ENCODE results near the gene OR1J2.
"Not testable (repeated sequence)": the region's sequence is repeated elsewhere in the genome, so short reads cannot be mapped to it uniquely, and the experiment has no call there.

Gene OR1J2, protein sequence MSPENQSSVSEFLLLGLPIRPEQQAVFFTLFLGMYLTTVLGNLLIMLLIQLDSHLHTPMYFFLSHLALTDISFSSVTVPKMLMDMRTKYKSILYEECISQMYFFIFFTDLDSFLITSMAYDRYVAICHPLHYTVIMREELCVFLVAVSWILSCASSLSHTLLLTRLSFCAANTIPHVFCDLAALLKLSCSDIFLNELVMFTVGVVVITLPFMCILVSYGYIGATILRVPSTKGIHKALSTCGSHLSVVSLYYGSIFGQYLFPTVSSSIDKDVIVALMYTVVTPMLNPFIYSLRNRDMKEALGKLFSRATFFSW

DNA sequence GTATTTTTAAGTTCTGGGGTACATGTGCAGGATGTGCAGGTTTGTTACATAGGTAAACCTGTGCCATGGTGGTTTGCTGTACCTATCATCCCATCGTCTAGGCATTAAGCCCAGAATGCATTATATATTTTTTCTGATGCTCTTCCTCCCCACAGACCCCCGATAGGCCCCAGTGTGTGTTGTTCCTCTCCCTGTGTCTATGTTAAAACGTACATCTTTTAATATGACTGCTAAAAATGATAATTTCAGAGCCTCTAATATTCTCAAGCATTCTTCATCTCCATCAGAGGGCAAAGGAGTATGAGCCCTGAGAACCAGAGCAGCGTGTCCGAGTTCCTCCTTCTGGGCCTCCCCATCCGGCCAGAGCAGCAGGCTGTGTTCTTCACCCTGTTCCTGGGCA lies at the start of gene OR1J2:
TSS of gene OR1J2 (plus strand) at position 301 of the 400 bp plus-strand sequence. CDS start at position 301, 0 bp downstream.
- no peak for DNase-seq

DNA sequence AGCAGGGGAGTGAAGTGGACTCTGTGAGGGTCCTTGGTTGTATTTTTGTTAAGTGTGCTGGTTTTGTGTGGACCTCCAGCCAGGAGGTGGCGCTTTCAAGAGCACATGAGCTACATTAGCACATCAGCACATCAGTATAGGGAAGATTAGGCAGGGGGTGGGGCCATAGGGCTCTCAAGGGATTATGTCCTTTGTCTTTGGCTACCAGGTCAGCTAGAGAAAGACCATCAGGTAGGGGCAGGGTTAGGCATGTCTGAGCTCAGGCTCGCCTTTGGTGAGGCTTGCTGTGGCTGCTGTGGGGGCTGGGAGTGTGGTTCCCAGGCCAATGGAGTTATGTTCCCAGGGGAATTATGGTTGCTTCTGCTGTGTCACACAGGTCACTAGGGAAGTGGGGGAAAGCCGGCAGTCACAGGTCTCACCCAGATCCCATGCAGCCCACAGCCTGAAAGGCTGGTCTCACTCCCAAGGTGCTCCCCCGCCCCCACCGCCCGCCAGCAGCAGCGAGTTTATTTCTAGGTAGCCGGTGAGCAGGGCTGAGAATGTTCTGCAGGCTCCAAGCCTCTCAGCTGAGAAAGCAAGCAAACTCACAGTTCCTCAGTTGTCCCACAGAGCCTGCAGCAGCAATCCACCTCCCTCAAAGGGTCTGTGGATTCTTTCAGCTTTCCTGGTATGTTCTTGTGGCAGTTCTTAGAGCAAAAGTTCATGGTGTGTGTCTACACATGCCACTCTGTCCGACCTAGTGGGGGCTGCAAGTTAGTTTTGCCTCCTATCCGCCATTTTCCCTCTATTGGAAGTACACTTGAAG lies 46.6 kb upstream of the OR1J2 start:
- DNase-seq = no peak

DNA sequence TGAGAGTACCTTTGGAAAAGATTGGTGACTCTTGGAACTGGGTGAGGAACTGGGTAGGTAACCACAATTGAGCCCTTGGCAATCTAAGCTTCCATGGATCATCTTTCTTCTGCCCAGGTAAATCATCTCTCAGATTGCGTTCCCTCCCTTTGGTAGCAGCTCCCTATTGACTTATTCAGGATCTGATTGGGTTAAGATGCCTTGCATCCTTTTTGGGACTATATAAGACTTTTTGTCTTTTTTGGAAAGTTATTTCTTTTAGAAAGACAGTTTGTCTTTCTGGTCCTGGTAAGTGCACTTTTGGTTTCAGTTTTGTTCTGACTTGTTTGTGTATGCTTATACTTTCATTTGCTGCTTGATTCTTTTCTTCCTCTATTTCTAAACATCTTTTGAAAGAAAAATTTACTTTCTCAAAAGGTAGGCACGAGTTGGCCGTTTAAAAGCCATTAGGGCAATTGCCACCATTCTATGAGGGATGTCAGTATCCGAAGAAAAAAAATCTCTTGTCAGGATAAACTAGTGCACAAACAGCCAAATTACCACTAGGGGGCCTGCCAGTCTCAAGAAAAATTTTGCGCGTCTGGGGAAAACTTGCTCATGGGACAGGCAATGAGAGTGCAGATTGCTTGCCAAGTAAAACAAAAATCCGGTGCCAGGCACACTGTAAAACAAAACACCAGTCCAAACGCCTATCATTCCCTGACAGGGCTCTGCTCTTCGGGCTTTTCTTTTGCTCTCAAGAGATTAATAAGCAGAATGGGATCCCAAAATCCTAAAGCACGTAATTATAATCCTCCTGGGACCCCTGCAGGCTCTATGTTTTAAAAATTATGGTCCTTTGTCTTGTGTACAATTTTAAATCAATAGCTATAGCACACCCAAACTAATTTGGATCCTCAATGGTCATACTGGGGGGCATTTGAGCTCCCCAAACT lies 45.7 kb upstream of the OR1J2 start:
- peak; percentile 47 for DNase-seq

DNA sequence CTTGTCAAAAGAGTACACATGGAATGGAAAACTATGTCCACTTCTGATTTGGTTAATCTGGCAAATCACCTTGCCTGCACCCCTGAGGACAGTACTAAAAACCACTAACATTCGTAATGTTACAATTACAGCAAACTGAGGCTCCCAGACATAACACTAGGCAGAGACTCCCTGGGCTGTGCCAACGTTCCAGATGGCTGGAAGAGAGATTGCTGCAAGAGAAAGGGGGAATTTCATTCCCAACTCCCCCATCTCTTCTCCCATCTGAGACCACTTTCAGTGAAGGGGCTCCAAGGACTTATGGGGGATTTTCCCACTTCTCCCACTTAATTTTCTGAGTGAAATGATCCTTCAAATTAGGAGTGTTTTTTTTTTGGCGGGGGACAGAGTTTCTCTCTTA lies 44.1 kb upstream of the OR1J2 start:
- no peak for DNase-seq

DNA sequence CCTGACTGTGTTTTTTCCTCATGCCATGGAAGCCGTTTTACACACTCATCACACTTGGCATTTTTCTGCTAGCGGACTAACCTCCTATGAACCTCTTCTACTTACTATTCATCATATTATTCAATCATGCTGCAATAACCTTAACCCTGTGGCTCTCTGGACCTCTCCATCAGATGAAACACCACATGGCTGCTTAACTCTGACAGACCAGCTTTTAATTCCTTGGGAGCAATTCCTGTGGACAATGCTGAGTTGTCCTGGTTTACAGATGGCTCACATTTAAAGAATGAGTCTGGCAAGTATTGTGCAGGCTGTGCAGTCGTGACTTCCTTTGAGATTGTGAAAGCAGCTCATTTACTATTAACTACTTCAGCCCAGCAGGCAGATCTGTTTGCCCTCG lies 41.9 kb upstream of the OR1J2 start:
- DNase-seq = no peak

DNA sequence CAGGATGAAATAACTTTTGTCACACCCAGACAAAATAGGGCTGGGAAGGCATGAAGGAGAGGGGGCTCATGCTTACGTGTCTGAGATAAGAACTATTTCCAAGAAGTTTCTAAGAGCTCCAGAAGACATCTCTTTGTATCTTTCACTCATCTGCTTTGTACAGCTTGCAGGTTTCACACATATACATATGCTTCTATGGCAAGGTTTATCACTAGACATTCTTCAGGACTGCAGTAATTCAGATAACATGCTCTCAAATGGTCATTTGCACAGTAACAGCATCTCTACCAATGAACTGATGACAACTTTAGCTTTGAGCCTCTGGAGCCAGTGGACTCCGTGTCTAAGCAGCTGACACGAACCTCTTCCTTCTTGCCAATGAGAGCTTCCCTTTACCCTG lies 36.0 kb upstream of the OR1J2 start:
- DNase-seq = no peak

DNA sequence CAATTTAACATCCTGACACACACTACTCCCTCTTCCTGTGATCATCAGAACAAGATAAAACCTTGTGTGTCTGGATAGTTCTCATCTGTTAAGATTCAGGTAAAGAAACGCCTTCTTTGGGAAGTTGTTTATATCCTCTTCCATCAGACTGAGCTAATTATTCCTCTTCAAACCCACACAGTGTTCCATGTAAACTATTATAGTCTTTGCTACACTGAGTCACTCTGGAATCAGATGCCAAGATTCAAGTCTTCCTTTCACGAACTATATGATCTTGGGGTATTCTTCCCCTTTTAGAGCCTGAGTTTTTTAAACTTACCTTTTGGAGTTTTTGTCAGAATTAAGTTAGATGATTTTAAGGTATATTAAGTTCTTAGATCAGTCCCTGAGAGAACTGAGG lies 34.9 kb upstream of the OR1J2 start:
- no peak for DNase-seq

DNA sequence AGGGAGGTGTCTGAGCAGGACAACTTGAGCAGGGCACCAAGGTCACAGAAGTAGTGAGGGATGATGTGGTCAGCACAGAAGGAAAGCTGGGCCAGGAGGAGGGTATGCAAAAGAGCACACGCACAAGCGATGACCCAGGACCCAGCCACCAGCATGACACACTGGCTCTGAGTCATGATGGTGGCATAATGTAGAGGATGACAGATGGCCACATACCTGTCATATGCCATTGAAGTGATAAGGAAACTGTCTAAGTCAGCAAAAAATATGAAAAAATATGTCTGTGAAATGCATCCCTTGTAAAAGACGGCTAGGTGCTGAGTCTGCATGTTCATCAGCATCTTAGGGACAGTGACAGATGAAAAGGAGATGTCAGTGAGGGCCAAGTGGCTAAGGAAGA lies 33.3 kb upstream of the OR1J2 start:
- DNase-seq = no peak

DNA sequence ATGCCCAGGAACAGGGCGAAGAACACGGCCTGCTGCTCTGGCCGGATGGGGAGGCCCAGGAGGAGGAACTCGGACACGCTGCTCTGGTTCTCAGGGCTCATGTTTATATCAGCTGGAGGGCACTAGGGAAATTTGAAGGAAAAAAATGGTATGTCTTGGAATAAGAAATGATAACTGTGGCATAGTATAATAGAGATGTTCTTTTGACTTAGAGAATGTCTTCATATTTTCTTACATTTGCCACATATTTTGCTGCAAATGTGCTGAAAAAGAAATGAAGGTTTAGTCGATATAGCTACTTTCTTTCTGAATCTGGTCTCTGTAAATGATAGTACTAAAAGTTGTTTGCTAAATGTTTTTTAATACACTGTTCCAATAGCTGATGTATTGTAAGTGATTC lies 32.8 kb upstream of the OR1J2 start, which contains the start of gene OR1J1:
TSS of gene OR1J1 (minus strand) at position 101 of the 400 bp plus-strand sequence. CDS start at position 101, 0 bp downstream.
- DNase-seq = no peak

DNA sequence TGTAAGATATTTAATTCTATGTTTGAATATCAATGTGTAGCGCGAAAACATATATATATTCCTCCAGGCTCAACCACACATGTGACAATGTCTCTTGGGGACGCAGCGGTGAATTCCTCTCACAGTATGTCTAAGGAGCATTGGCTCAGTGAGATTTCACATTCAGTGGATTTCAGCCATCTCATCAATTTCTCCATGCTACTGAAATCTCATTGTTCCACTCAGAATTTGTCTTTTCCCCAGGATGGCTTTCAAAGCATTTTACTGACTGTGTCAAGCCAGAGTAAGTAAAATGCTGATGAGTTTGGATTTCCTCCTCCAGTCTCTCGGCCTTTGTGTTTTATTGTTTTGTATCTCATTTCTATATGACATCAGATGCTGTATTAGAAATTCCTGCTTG lies 31.5 kb upstream of the OR1J2 start:
- no peak for DNase-seq

DNA sequence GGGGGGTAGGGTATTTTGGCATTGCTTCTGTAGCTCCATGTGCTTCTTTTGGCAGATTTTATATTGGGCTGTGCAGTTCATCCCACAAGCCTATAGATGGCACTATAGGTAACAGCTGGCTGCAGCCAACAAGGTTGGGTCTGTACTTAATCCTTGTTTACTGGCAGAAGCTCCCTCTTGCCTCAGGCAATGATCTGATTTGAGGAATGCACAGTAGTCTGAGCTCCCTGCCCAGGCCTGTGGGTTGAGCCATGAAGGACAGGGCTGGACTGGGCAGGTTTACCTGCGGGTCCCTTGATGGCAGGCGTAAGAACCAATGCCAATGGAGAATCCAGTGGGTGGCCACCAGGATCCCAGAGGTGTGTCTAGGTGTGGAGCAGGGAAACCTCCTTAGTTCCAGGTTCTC lies 11.7 kb upstream of the OR1J2 start:
- DNase-seq = no peak

DNA sequence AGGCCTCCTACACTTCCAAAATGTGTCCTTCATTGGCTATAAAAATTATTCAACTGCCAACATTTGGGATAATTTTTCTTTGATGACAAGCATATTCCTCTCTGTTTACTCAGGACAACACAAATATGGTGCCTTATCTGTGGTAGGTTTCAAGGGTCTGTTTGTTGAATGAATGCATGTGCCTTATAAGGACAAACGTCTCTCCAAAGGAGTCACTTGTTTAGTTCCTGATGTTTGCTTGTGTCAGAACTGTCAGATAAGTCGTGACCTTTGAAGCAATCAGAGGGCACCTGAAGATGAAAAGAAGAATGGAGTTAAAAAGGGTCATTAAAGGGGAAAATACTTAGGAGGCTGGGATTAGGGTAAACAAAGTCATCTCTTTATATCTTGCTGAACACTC lies 3.6 kb upstream of the OR1J2 start:
- DNase-seq = no peak

DNA sequence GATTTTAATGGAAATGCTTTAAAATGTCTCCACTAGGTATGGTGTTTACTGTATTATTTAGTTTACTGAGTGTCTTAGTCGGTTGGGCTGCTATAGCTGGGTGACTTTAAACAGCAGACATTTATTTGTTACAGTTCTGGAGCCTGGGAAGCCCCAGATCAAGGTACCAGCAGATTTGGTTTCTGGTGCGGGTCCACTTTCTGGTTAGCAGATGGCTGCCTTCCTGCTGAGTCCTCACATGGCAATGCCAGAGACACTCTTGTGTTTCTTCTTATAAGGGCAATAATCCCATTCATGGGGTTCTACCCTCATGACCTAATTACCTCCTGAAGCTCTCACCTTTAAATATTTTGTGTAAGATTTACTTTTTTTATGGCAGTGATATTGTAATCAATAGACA lies 7.6 kb downstream of the OR1J2 start:
- no peak for DNase-seq

DNA sequence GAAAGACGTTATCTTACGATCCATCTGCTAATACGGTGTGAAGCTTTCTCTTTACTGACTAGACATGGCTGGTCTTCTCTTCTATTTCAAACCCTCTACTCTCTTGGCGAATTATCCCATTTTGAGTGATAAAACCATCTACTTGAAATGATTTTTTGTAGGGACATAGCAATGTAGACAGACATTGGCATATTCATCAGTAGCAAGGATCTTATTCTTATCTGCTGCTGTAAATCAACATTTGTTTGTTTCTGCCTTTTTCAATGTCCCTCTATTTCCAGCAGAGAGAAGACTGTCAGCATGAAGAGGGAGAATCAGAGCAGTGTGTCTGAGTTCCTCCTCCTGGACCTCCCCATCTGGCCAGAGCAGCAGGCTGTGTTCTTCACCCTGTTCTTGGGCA lies 8.2 kb downstream of the OR1J2 start, which contains the start of gene OR1J4:
TSS of gene OR1J4 (plus strand) at position 301 of the 400 bp plus-strand sequence. CDS start at position 301, 0 bp downstream.
- no peak for DNase-seq

DNA sequence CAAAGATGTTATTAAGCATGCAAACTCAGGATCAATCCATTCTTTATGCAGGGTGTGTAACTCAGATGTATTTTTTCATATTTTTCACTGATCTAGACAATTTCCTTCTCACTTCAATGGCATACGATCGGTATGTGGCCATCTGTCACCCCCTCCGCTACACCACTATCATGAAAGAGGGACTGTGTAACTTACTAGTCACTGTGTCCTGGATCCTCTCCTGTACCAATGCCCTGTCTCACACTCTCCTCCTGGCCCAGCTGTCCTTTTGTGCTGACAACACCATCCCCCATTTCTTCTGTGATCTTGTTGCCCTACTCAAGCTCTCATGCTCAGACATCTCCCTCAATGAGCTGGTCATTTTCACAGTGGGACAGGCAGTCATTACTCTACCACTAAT lies 8.8 kb downstream of the OR1J2 start:
- DNase-seq = no peak

DNA sequence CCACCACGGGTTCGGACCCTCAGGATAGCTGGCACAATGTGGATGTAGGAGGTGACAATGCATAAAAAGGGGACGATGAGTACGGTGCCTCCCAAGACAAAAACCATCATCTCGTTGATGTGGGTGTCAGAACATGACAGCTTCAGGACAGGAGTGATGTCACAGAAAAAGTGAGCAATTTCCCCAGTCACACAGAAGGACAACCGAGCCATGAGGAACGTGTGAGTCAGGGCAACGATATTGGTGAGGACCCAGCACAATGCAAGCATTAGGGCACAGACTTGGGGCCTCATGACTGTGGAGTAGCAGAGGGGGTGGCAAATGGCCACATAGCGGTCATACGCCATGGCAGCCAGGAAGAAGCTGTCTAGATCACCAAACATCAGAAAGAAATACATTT lies 16.0 kb downstream of the OR1J2 start:
- DNase-seq = no peak

DNA sequence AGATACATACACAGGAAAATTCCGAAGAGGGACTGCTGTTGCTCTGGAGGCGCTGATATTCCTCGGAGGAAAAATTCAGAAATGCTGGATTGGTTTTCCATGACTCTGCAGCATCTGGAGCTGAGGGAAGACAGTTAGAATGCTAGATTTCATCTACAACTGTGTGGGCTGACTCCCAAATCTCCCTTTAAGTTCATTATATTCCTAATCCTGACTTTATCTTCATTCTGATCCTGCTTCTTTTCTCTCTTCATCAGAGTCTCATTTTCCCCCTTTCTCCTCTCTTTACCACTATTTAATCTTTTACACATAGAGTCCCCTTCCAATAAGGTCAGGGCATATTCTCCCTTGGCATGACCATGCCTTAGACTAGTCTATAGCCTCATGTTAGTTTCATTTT lies 16.6 kb downstream of the OR1J2 start, which contains the start of gene OR1N1:
TSS of gene OR1N1 (minus strand) at position 101 of the 400 bp plus-strand sequence. CDS start at position 101, 0 bp downstream.
- no peak for DNase-seq

DNA sequence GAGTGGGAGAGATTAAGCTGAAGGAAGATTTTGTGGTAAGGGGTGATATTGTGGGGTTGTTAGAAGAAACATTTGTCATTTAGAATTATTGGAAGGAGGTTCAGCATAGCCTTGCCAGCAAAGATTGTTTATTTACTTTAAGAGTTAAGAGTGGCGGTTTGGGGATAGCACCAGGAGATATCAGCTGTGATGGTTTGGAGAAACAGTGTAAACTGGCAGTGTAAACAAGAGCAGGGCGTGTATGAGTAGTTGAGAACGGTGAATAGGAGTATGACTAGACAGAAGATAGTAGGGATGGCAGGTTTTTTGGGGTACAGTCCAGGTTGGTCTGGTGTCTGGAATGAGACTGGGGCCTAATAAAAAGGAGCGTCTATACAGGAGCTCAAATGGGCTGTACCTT lies 20.6 kb downstream of the OR1J2 start:
- not testable (repeated sequence) for DNase-seq

DNA sequence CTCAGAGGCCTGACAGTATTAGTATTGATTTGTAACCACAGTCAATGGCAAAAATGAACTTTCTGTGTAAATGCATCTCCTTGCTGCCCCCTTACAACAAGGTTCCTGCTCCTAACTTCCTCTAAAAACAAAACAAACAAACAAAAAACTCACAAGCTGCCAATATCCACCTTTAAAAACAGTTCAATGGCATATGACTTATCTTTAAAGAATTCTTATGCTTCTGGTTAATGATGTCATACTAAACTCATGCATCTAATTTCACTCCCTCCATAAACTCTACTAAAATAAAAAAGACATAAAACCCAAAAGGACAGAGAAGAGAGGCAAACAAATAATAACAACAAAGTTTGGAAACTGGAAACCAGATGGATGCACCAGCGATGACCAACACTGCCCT lies 25.5 kb downstream of the OR1J2 start:
- DNase-seq = no peak

DNA sequence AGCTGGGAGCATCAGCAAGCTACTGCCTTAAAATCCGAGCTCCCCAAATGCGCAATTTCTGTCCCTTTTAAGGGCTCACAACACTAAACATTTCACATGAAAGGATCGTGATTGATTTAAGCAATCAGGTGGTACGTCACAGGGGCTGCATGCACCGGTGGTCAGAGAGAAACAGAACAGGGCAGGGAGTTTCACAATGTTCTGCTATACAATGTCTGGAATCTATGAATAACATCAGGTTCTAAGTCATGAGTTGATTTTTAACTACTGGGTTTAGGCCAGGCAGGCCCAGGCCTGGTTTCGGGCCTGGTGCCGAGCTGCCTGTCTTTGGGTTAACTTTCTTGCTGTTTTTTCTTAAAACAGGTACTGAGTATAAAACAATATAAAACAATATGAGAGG lies 26.5 kb downstream of the OR1J2 start:
- not testable (repeated sequence) for DNase-seq

DNA sequence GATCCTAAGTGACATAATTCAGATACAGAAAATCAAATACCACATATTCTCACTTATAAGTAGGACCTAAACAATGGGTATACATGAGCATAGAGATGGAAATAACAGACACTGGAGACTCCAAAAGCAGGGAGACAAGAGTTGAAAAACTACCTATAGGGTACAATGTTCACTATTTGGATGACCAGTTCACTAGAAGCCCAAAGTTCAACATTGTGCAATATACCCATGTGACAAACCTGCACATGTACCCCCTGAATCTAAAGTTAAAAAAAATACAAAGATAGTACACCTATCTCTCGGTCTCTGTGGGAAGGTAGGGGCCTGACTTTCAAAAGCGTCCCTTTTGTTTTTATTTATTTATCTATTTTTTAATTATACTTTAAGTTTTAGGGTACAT lies 28.2 kb downstream of the OR1J2 start:
- DNase-seq = no peak

DNA sequence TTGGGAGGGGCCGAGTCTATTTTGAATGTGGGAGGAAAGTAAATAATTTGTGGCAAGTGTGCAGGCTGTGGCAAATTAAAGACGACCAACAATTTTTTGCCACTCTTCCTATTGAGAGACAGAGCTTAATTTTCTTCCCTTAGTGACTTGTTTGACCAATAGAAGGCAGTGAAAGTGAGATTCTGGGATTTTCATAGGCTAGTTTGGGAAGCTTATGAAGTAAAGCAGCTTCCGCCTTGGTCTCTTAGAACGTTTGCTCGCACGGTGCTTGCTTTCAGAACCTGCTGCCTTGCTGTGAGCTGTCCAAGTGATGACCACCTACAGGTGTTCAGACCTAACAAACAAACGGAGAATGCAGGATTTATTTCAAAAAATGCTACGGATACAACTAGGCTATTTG lies 35.6 kb downstream of the OR1J2 start:
- DNase-seq = no peak

DNA sequence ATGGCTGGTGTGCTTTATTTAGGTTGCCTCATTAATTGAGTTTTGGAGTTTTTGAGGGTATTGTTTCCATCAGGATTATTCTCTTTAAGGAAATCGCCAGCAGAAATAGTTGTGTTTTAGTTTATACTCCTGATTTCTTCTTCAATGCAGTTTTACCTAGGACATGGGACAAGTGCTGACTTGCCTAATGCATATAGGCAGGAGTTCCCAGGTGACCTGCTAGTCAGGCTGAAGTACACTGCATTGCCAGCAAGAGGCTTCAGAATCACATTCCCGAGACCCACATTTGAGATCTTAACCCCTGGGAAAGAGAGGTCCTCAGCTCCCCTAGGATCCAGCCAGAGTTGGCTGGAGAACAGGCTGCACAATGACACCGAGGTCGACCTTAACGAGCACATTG lies 40.8 kb downstream of the OR1J2 start:
- DNase-seq = no peak
